ENCODE measurements around the gene NDUFB7. TPM values are rescaled to one million over a fixed set of nuclear protein-coding genes. Genes with fewer than 3 reads are reported as not detected.

Gene NDUFB7
- total and polyA plus RNA-seq, 2 of the 8 experiments (the other 6 are each of a cell fraction or from before 2014, with no cell fraction given), result 151 to 740 TPM

- no peak overlapping the region for H3K4me3 ChIP-seq (ENCODE audit: extremely low read depth in 1 of 4, insufficient read depth in 2 of 4, low read depth in 3 of 4, low read length in 4 of 4)
- H3K56ac ChIP-seq (replicated peaks; ENCODE audit: insufficient read length, low read depth, low read length), result no peak overlapping the region
- H3K27me3 ChIP-seq (replicated peaks in 1 of 4; ENCODE audit: control insufficient read depth in 3 of 4, extremely low read depth in 1 of 4, insufficient read depth in 3 of 4, low read length in 3 of 4), result no peaks in the 10 kb centered on the region; a peak in 1 of 7 replicates
- WGBS, 2 experiments (ENCODE audit: extremely low coverage in 1 of 2, insufficient coverage in 1 of 2, insufficient read length in 1 of 2, insufficient replicate concordance in 2 of 2, low coverage in 1 of 2, low lambda C conversion rate in 2 of 2, missing lambda C conversion rate in 1 of 2), result 66% methylated on average over 7 of the region's 7 CpGs; no CpG with 5 or more reads in 1 of the 2 experiments
- peaks cover 0 to 3% (median 1%) of the 10 kb centered on the region in 4 experiments; a peak in 3 of 7 replicates for H3K4me1 ChIP-seq (replicated peaks in 1 of 4; ENCODE audit: control insufficient read depth in 3 of 4, insufficient read depth in 4 of 4, low read length in 3 of 4)
- H2BK20ac ChIP-seq (ENCODE audit: low read length), result no peak overlapping the region
- no peak overlapping the region for H2BK120ac ChIP-seq (replicated peaks; ENCODE audit: low read depth, low read length)
- POLR2A ChIA-PET (ENCODE audit: partially characterized antibody), result interaction anchor here (0.7 kb wide), 1 partner anchor 59 kb away, joined by 3 read pairs; no protein-coding TSS in a partner anchor
- H3K18ac ChIP-seq (ENCODE audit: extremely low read depth, low read length), result no peak overlapping the region
- H3K27ac ChIP-seq (ENCODE audit: low read depth, low read length), result no peak overlapping the region
- H3K23ac ChIP-seq (ENCODE audit: insufficient read length), result no peak overlapping the region
- H2AK5ac ChIP-seq (ENCODE audit: low read depth, low read length), result no peak overlapping the region; the same call in 1 of the 2 replicates
- CTCF ChIA-PET (ENCODE audit: partially characterized antibody), result interaction anchor here (0.7 kb wide), 1 partner anchor 969 kb away, joined by 3 read pairs; no protein-coding TSS in a partner anchor
- no peaks in the 10 kb centered on the region; a peak in 1 of 8 replicates for H3K36me3 ChIP-seq (ENCODE audit: control insufficient read depth in 2 of 4, insufficient read depth in 4 of 4, low read length in 3 of 4)
- no peaks in the 10 kb centered on the region for H3K9me3 ChIP-seq (ENCODE audit: insufficient read depth in 2 of 2, low read depth in 1 of 2, low read length in 1 of 2)
- no peak overlapping the region for H2AFZ ChIP-seq (ENCODE audit: low read length)
- H3K79me1 ChIP-seq (ENCODE audit: low read depth, low read length), result peaks cover 26% of the 10 kb centered on the region
- H3K4me2 ChIP-seq (ENCODE audit: insufficient read depth in 1 of 2, low read depth in 2 of 2, low read length in 2 of 2), result no peak overlapping the region; a peak in 1 of 4 replicates
- H2BK15ac ChIP-seq (ENCODE audit: low read length), result no peak overlapping the region
- H2BK5ac ChIP-seq (ENCODE audit: low read depth, low read length), result no peak overlapping the region
- H4K91ac ChIP-seq (replicated peaks; ENCODE audit: insufficient read length, low read length), result no peak overlapping the region
- no peaks in the 10 kb centered on the region for H3K23me2 ChIP-seq (ENCODE audit: low read depth, low read length)
- peak overlapping the region; percentile 48 for H3K14ac ChIP-seq (ENCODE audit: insufficient read length)
- no peak overlapping the region for H3K4ac ChIP-seq (replicated peaks; ENCODE audit: insufficient read length, low read depth, low read length)
- H4K8ac ChIP-seq (ENCODE audit: extremely low read depth, insufficient read depth, low read length), result no peak overlapping the region
- H4K20me1 ChIP-seq (replicated peaks in 1 of 2; ENCODE audit: control insufficient read depth in 1 of 2, insufficient read depth in 2 of 2, low read length in 2 of 2), result peaks cover 5 to 21% of the 10 kb centered on the region in 2 experiments
- no peak for FAIRE-seq
- peaks cover 0 to 37% of the 10 kb centered on the region in 2 experiments; a peak in 1 of 4 replicates for H3K79me2 ChIP-seq (ENCODE audit: control insufficient read depth in 1 of 2, insufficient read depth in 2 of 2, low read length in 2 of 2)
- H4K5ac ChIP-seq (ENCODE audit: insufficient read length, low read depth, low read length), result no peak overlapping the region
- no peak for DNase-seq (ENCODE audit: low read depth in 1 of 2, low spot score in 2 of 2)
- H3K9ac ChIP-seq (replicated peaks in 1 of 4; ENCODE audit: extremely low read depth in 1 of 4, low read depth in 3 of 4, low read length in 3 of 4), result no peak overlapping the region
- H2BK12ac ChIP-seq (ENCODE audit: low read depth, low read length), result no peak overlapping the region
- TF ChIP-seq POLR2A (IDR thresholded peaks at IDR 0.05; ENCODE audit: control extremely low read depth in 1 of 2, low read depth in 2 of 2, low read length in 2 of 2) (no peak), RXRA (IDR thresholded peaks at IDR 0.05; ENCODE audit: insufficient read depth, low read depth, low read length) (no peak), TEAD4 (IDR thresholded peaks at IDR 0.05; ENCODE audit: low read depth, low read length) (no peak), SIX5 (IDR thresholded peaks at IDR 0.05; ENCODE audit: low read depth, low read length) (no peak), CHD1 (IDR thresholded peaks at IDR 0.05; ENCODE audit: low read depth, low read length) (no peak), ZNF274 (IDR thresholded peaks at IDR 0.05; ENCODE audit: borderline replicate concordance, extremely low read depth, low read length) (no peak), EGR1 (IDR thresholded peaks at IDR 0.05; ENCODE audit: borderline replicate concordance, low read depth, low read length) (no peak), KDM5A (IDR thresholded peaks at IDR 0.05; ENCODE audit: low read length) (no peak), CTCF (IDR thresholded peaks at IDR 0.05; ENCODE audit: control extremely low read depth in 1 of 3, insufficient read depth in 1 of 3, low read depth in 1 of 3, low read length in 3 of 3) (no peak), HDAC6 (IDR thresholded peaks at IDR 0.05; ENCODE audit: low read depth, low read length) (no peak)
Measured at GRCh38 chr19:14542711-14543328, 29.0 kb downstream of the NDUFB7 start.

Data from H1 (cell line).